K562 (cell line): ENCODE measurements around the gene OR10G7. TPM values are rescaled to one million over a fixed set of nuclear protein-coding genes. Genes with fewer than 3 reads are reported as not detected.

Experiments used
- ATF3 ChIP-seq, 2 experiments: fragments of 450-650 bp in 1 of 2; sonication (generic) in 1 of 2; formaldehyde crosslinking in 1 of 2; IDR thresholded peaks in 1 of 2; conservative IDR thresholded peaks in 1 of 2; 2 replicates each; pipeline versions ENCODE4 v1.6.1 to v1.8.1; 2016 to 2023; ENCODE audit warnings: mild to moderate bottlenecking in 2 of 2, moderate library complexity in 2 of 2, inconsistent platforms in 1 of 2, missing genetic modification reagents in 1 of 2
- BHLHE40 ChIP-seq: IDR thresholded peaks from 2 replicates; pipeline ENCODE4 v1.6.1; 2011; ENCODE audit warnings: low read length, improper control_type of control experiment
- ELF1 ChIP-seq: fragments of 200-800 bp; sonication (Bioruptor generic); IDR thresholded peaks from 2 replicates; pipeline ENCODE4 v1.6.1; 2016; ENCODE audit warnings: missing genetic modification characterization, missing compliant biosample characterization
- HDAC3 ChIP-seq: fragments of 450-650 bp; IDR thresholded peaks from 2 replicates; pipeline ENCODE4 v1.6.1; 2018; ENCODE audit warnings: borderline replicate concordance, mild to moderate bottlenecking, moderate library complexity; ENCODE audit not compliant: partially characterized antibody
- HMG20A ChIP-seq: fragments of 450-650 bp; formaldehyde crosslinking; conservative IDR thresholded peaks from 2 replicates; pipeline ENCODE4 v1.4.0; 2020; ENCODE audit warnings: mild to moderate bottlenecking, mixed read lengths
- KDM4B ChIP-seq, 2 experiments: fragments of 450-650 bp in 1 of 2; sonication (generic) in 1 of 2; IDR thresholded peaks; 2 replicates each; pipeline ENCODE4 v1.6.1; 2016 to 2017; ENCODE audit warnings: borderline replicate concordance in 2 of 2, antibody characterized with exemption in 1 of 2, low read depth in 1 of 2, mild to moderate bottlenecking in 1 of 2
- SIN3A ChIP-seq, 2 experiments: fragments of 150-350 bp in 1 of 2; IDR thresholded peaks; 2 replicates each; pipeline ENCODE4 v1.6.1; 2011 to 2016; ENCODE audit warnings: borderline replicate concordance in 2 of 2, low read depth in 2 of 2, low read length in 2 of 2, mild to moderate bottlenecking in 2 of 2, moderate library complexity in 2 of 2; ENCODE audit not compliant: control insufficient read depth in 1 of 2
- SMARCE1 ChIP-seq: fragments of 450-650 bp; IDR thresholded peaks from 2 replicates; pipeline ENCODE4 v1.7.1; 2016; ENCODE audit warnings: mild to moderate bottlenecking
- TAF9B ChIP-seq: fragments of 450-650 bp; IDR thresholded peaks from 2 replicates; pipeline ENCODE4 v1.6.1; 2018; ENCODE audit warnings: mild to moderate bottlenecking; ENCODE audit not compliant: partially characterized antibody
- TAL1 ChIP-seq: fragments of 450-650 bp; IDR thresholded peaks from 2 replicates; pipeline ENCODE4 v1.6.1; 2016; ENCODE audit warnings: mild to moderate bottlenecking
- ZMIZ1 ChIP-seq, 2 experiments: fragments of 150-350 bp in 1 of 2; IDR thresholded peaks; 2 replicates each; pipeline ENCODE4 v1.6.1; 2012 to 2016; ENCODE audit warnings: low read depth in 2 of 2, low read length in 2 of 2, mild to moderate bottlenecking in 1 of 2, moderate library complexity in 1 of 2
- ZNF395 ChIP-seq: fragments of 200-800 bp; sonication (Bioruptor generic); IDR thresholded peaks from 2 replicates; pipeline ENCODE4 v1.6.1; 2017; ENCODE audit warnings: missing genetic modification characterization, missing compliant biosample characterization
- ZNF766 ChIP-seq: fragments of 200-800 bp; sonication (Bioruptor generic); conservative IDR thresholded peaks from 2 replicates; pipeline ENCODE4 v1.6.1; 2016; ENCODE audit warnings: missing genetic modification characterization, missing compliant biosample characterization
- polyA plus RNA-seq, 8 experiments: library from polyadenylated mRNA; depleted of rRNA in 4 of 8; stranded (reverse) in 5 of 8; unstranded in 3 of 8; fragments of >200 nt; fragmentation: Nextera tagmentation in 2 of 8; fragmentation: Illumina TruSeq in 1 of 8; extraction: Ambion mirVana in 2 of 8; extraction: Trizol in 1 of 8; gene quantifications; 2 replicates each; pipeline versions ENCODE4 v1.2.1 to v1.2.3, GENCODE V29; 2011 to 2014; ENCODE audit warnings: inconsistent platforms in 1 of 8, missing spikeins in 1 of 8
- total RNA-seq, 7 experiments: library from RNA; depleted of rRNA in 6 of 7; stranded (reverse); fragments of >200 nt in 6 of 7; fragmentation: Illumina TruSeq in 2 of 7; extraction: Trizol in 2 of 7; gene quantifications; 2 replicates each; pipeline versions ENCODE4 v1.2.1 to v1.2.3, GENCODE V29; 2011 to 2021; ENCODE audit warnings: low replicate concordance in 1 of 7
- TF ChIP-seq, protein P1 (sequence below): sonication (generic); formaldehyde crosslinking; IDR thresholded peaks from 2 replicates; pipeline ENCODE4 v1.8.0; 2023; ENCODE audit warnings: missing genetic modification reagents, mild to moderate bottlenecking, borderline replicate concordance

The OR10G7 gene
- total and polyA plus RNA-seq, 9 of the 15 experiments (the other 6 are each of a cell fraction or from before 2014, with no cell fraction given): not detected

GRCh38 chr11:124079631-124080326, 38.7 kb upstream of the OR10G7 start (continued):
- TF ChIP-seq, protein P1, sequence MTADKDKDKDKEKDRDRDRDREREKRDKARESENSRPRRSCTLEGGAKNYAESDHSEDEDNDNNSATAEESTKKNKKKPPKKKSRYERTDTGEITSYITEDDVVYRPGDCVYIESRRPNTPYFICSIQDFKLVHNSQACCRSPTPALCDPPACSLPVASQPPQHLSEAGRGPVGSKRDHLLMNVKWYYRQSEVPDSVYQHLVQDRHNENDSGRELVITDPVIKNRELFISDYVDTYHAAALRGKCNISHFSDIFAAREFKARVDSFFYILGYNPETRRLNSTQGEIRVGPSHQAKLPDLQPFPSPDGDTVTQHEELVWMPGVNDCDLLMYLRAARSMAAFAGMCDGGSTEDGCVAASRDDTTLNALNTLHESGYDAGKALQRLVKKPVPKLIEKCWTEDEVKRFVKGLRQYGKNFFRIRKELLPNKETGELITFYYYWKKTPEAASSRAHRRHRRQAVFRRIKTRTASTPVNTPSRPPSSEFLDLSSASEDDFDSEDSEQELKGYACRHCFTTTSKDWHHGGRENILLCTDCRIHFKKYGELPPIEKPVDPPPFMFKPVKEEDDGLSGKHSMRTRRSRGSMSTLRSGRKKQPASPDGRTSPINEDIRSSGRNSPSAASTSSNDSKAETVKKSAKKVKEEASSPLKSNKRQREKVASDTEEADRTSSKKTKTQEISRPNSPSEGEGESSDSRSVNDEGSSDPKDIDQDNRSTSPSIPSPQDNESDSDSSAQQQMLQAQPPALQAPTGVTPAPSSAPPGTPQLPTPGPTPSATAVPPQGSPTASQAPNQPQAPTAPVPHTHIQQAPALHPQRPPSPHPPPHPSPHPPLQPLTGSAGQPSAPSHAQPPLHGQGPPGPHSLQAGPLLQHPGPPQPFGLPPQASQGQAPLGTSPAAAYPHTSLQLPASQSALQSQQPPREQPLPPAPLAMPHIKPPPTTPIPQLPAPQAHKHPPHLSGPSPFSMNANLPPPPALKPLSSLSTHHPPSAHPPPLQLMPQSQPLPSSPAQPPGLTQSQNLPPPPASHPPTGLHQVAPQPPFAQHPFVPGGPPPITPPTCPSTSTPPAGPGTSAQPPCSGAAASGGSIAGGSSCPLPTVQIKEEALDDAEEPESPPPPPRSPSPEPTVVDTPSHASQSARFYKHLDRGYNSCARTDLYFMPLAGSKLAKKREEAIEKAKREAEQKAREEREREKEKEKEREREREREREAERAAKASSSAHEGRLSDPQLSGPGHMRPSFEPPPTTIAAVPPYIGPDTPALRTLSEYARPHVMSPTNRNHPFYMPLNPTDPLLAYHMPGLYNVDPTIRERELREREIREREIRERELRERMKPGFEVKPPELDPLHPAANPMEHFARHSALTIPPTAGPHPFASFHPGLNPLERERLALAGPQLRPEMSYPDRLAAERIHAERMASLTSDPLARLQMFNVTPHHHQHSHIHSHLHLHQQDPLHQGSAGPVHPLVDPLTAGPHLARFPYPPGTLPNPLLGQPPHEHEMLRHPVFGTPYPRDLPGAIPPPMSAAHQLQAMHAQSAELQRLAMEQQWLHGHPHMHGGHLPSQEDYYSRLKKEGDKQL (CRISPR knock-in tag): no peak
- TF ChIP-seq HDAC3: peak; percentile 93
- TF ChIP-seq SMARCE1: peak; percentile 99
- 0 out of 4 replicates have a peak, but pooled peaks of 1 of the 2 experiments have one; percentile 28 for TF ChIP-seq SIN3A (IDR thresholded peaks at IDR 0.05; ENCODE audit: borderline replicate concordance in 2 of 2, control insufficient read depth in 1 of 2, low read depth in 2 of 2, low read length in 2 of 2)
- no peak for TF ChIP-seq KDM4B (IDR thresholded peaks at IDR 0.05; ENCODE audit: borderline replicate concordance in 2 of 2, low read depth in 1 of 2)
- TF ChIP-seq ZNF766 (CRISPR knock-in tag): peak; percentile 94
- TF ChIP-seq ATF3 (IDR thresholded peaks at IDR 0.05): peak; percentile 98
- peak; percentile 90; the same call in 1 of the 2 replicates for TF ChIP-seq ATF3 (CRISPR knock-in tag; conservative IDR thresholded peaks at IDR 0.05)
- peak; percentile 66; the same call in 1 of the 2 replicates for TF ChIP-seq BHLHE40
- TF ChIP-seq HMG20A (CRISPR knock-in tag): no peak
- peak; percentile 82 for TF ChIP-seq TAF9B
- TF ChIP-seq TAL1: peak; percentile 97
- TF ChIP-seq ZMIZ1 (IDR thresholded peaks at IDR 0.05; ENCODE audit: low read depth in 2 of 2, low read length in 2 of 2): peak in 1 of 2 experiments; percentile 93; a peak in 2 of 4 replicates
- no peak for TF ChIP-seq ELF1 (tag)
- peak; percentile 94 for TF ChIP-seq ZNF395 (CRISPR knock-in tag)
